Activated CD8-positive, alpha-beta memory T cell treated with anti-CD3 and anti-CD28 coated beads, Interleukin-2, amount 50 U/mL, for 4 hours (primary cell): ENCODE data around the gene CCNE1.
"Not testable (repeated sequence)": the region's sequence is repeated elsewhere in the genome, so short reads cannot be mapped to it uniquely, and the experiment has no call there.

ENCODE experiments used
- DNase-seq: peaks from one replicate; pipeline ENCODE4 v3.0.0-alpha.2; 2020

Gene CCNE1

GRCh38 chr19:29789007-29789406 lies 22.8 kb upstream of the CCNE1 start:
- no peak for DNase-seq

DNA sequence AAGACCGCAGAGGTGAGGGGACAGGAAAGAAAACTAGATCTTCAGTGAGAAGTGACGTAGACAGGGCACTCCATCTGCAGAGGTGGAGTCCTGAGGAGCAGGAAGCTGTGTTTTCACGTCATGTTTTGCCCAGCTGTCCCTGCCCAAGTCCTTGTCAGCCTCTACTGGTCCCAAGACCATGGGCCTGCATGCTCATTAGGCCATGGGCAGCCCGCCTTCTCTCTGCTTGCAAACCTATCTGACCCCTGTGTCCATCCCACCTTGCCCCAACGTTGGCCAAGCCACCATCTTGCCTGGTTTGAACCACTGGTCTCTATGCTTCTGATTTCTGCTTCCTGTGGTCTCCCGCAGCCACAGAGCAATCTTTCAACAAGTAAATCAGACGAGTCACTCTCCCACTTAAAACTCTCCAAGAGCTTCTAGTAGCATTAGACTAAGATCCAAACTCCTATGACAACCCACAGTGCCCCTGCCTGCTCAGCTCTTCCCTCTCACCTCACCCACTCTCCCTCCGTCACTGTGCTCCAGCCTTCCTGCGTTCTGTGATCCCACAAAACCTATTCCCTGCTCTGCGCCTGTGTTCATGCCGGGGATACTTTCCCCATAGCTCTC lies 18.6 kb upstream of the CCNE1 start:
- DNase-seq: no peak

DNA sequence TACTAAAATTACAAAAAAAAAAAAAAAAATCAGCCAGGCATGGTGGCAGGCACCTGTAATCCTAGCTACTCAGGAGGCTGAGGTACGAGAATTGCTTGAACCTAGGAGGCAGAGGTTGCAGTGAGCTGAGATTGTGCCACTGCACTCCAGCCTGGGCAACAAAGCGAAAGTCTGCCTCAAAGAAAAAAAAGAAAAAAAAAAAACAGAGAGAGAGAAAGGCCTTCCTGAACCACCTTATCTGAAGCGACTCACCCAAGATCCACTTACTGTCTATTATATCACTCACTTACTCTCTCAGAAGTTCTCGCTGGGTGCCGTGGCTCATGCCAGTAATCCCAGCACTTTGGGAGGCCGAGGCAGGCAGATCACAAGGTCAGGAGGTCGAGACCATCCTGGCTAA lies 17.3 kb upstream of the CCNE1 start:
- DNase-seq: not testable (repeated sequence)

DNA sequence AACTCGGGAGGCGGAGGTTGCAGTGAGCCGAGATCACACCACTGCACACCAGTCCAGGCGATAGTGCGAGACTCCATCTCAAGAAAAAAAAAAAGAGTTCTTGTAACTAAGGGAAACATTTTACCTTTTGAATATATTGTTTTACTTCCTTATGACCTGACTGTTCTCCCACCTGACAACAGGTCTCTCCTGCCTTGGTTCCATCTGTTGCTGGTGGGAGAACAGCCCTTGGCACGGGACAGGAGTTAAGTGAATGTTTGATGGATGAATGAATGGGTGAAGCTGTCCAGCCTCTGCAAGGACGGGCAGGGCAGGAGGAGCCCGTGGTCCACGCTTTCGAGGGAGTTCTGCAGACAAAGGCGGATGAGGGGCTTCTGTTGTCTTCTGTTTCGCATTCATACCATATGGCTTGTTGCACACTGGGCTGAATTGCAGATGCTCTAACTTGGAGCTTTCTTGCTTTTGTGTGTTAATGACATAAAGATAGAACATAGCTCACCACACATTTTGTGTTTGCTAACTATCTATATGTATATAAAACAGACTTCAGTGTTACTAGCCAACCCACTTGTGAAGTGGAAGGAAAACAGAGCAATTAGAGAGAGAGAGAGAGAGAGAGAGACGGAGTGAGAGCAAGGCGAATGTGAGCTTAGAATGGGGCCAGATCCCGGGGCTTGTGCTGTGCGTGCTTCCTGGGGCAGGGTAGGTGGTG lies 16.2 kb upstream of the CCNE1 start:
- DNase-seq: no peak

- DNase-seq: no peak
These were observed 15.6 kb upstream of the CCNE1 start for GRCh38 chr19:29796173-29796573.

- DNase-seq: no peak
These were observed 12.9 kb upstream of the CCNE1 start for GRCh38 chr19:29798774-29799497.

GRCh38 chr19:29800100-29800825 lies 11.5 kb upstream of the CCNE1 start:
- no peak for DNase-seq

DNA sequence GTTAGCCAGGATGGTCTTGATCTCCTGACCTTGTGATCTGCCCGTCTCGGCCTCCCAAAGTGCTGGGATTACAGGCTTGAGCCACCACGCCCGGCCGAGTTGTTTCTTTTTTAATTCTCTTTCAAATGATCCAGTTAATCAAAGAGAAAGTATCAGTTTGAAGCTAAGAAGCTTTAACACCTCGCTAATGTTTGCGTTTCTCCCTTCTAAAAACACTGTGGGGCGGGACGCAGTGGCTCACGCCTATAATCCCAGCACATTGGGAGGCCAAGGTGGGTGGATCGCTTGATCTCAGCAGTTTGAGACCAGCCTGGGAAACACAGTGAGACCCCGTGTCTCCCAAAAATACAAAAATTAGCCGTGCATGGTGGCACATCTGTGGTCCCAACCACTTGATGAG lies 7.8 kb upstream of the CCNE1 start:
- not testable (repeated sequence) for DNase-seq

DNA sequence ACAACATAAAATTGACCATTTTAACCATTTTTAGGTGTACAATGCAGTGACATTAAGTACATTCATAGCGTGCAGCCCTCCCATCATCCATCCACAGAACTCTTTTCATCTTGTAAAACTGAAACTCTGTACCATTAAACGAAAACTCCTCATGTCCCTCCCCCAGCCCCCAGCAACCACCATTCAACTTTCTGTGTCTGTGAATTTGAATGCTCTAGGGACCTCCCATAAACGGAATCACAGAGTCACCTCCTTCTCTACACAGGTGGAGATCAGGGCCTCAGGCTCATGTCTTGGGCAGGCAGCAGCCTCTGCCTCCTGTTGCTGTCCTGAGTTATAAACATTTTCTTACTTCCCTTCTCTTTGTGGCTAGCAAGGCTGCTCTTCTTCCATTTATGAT lies 7.3 kb upstream of the CCNE1 start:
- DNase-seq: no peak

- DNase-seq: no peak
These were observed 6.5 kb upstream of the CCNE1 start for GRCh38 chr19:29805031-29805965.

DNA sequence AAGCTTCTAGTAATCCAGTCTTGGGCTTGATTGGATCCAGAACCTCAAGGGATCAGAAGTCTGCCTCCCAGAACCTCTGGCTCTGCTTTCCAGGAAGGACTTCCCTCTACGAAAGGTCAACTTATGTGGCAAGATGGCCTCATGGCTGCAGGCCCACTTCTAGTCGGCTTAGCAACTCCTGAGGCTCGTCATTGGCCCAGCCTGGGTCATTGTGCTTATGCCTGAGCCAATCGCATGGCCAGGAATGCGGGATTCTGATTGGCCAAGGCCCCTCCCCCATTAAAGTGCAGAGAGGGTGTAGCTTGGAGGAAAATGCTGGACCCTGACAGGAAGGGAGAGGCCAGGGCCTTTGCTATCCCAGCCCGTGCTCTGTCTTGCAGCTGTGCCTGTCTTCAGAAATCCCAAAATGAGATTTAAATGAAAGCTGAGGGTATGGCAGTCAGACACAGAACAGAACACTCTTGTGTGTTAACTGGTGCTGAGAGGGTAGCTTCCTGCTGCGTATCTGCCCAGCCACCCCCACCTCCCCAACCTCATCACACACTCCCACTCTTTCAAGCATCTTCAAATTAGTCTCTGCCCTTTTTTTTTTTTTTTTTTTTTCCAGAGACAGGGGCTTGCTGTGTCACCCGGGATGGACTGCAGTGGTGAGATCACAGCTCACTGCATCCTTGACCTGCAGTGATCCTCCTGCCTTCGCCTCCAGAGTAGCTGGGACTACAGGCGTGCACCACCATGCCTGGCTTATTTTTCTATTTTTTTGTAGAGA lies 5.5 kb upstream of the CCNE1 start:
- DNase-seq: no peak

- DNase-seq: no peak
These were observed 4.6 kb upstream of the CCNE1 start for GRCh38 chr19:29807178-29807577.

DNA sequence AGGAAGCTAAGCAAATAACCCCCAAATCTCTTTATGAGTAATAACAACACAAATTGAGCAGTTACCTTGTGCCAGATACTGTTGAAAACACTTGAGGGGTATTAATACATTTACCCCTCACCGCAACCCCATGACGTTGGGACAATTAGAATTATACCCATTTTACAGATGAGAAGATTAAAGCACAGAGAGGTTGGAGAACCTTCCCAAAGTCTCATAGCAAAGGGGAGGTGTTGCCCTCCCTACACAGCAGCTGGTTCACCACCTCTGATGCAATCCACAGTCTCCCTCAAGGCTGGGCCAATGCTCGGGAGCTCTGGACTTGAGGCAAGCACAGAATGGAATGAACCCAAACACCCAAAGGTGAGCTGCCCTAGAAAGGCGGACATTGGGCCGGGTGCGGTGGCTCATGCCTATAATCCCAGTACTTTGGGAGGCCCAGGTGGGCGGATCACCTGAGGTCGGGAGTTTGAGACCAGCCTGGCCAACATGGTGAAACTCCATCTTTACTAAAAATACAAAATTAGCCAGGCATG lies 3.9 kb upstream of the CCNE1 start:
- DNase-seq: no peak

- DNase-seq: no peak
These were observed 1.8 kb upstream of the CCNE1 start for GRCh38 chr19:29809795-29810503.

DNA sequence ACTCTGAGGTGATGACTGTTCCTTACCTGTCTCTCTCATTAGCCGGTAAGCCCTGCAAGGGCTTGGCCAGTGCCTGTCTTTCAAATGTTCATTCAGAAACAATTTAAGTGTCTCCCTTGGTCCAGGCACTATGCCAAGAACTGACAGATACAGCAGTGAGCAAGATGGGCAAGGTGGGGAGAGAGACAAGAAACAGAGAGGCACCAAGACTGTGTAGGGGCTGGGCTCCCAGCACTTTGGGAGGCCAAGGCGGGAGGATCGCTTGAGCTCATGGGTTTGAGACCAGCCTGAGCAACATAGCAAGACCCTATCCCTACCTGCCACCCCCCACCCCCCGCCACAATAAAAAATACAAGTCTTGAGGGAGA lies 1.3 kb upstream of the CCNE1 start:
- DNase-seq: no peak

GRCh38 chr19:29812080-29812880 lies 489 bp downstream of the CCNE1 start:
- peak; percentile 28 for DNase-seq

- no peak for DNase-seq
These were observed 1.1 kb downstream of the CCNE1 start for GRCh38 chr19:29812881-29813275.

DNA sequence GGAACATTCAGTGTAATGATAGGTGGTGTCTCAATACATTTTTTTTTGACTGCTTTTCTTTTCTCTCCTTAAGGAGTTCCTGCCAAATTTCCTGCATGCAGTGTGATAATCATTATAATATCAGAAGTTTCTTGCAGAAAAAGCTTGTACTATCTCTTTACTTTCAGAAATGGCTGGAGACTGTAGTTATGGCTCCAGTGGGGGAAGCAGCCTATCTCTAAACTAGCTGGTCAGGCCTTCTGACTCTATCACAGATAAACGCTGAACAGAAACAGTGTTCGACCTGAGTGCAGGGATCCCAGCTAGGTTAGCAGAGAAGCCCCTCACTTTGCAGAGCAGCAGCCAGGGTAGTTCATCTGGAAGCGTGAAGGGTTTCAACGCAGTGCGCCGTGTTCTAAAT lies 1.9 kb downstream of the CCNE1 start:
- DNase-seq: no peak

DNA sequence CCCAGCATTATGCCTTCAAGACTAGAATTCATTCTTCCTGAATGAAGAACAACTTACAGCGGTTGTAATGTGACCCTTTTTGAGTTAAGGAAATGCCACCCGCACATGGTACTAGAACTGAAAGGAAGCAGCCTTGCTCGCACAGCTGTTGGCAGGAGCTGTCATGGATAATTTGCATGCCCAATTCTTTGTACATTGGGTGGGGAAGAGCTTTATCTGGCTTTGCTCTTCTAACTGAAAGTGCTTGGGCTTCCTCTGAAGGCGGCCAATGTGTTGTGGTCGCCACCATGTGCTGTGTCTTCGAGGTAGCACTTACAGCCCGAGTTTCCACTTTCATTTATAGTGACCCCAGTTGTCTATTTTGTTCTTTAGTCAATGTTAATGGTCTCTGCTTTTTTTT lies 3.4 kb downstream of the CCNE1 start:
- DNase-seq: no peak

- no peak for DNase-seq
These were observed 5.5 kb downstream of the CCNE1 start for GRCh38 chr19:29817316-29817715.
